ENCODE results near the gene GRID2. TPM values are rescaled to one million over a fixed set of nuclear protein-coding genes. Genes with fewer than 3 reads are reported as not detected.

Gene GRID2
- total and polyA plus RNA-seq, 2 of the 4 experiments (the other 2 are of a cell fraction) = under 0.01 TPM; not detected in 1

DNA sequence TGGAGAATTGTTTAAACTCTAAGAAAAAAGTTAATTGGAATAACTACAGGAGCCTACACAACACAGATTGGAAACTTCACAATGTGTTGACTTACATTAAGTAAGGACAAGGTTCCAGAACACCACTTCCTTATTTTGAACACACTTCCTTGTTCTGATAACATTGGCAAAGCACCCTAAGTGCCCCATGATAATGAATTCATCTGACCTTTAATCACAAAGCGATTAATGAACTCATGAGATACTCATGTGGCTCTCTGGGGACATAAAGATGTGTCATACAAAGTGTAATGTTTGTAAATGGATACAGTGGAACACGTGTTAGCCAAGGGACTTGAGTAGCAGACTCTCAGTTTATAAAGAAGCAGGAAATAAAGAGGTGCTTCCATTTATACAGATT lies 1455.7 kb downstream of the GRID2 start:
- intact Hi-C loops (cut with micrococcal nuclease) = no loop called here
- Histone ChIP-seq H3K27me3 (ENCODE audit: control insufficient read depth, insufficient read depth, low read length) (no peaks in the 10 kb centered on the region), H3K9ac (ENCODE audit: low read depth, low read length) (no peak overlapping the region), H4K20me1 (ENCODE audit: insufficient read depth, low read length) (no peaks in the 10 kb centered on the region), H3K9me1 (ENCODE audit: insufficient read depth, low read length) (no peaks in the 10 kb centered on the region; the same call in 1 of the 2 replicates), H4K8ac (ENCODE audit: low read depth in 2 of 2, low read length in 2 of 2) (no peak overlapping the region), H3K14ac (replicated peaks; ENCODE audit: low read depth, low read length) (no peak overlapping the region), H3K4me1 (ENCODE audit: control insufficient read depth, insufficient read depth, low read length) (no peaks in the 10 kb centered on the region), H3K23ac (ENCODE audit: low read depth, low read length) (no peak overlapping the region), H3K4me2 (ENCODE audit: low read depth, low read length) (no peak overlapping the region), H3K27ac (ENCODE audit: insufficient read depth, low read length) (no peak overlapping the region), H3K4ac (ENCODE audit: low read depth, low read length) (no peak overlapping the region), H4K91ac (ENCODE audit: insufficient read depth, low read depth, low read length) (no peak overlapping the region), H3K18ac (ENCODE audit: low read depth, low read length) (no peak overlapping the region), H3K56ac (ENCODE audit: extremely low read depth, insufficient read depth, low read length) (no peak overlapping the region), H2BK20ac (ENCODE audit: low read depth, low read length) (no peak overlapping the region), H3K9me3 (ENCODE audit: control insufficient read depth, insufficient read depth, low read length) (no peaks in the 10 kb centered on the region), H2AFZ (replicated peaks; ENCODE audit: low read length, poor library complexity) (no peak overlapping the region), H2AK9ac (replicated peaks; ENCODE audit: low read depth, low read length, poor library complexity) (no peak overlapping the region), H3K79me1 (ENCODE audit: low read depth in 1 of 2, low read length in 2 of 2) (no peaks in the 10 kb centered on the region), H2AK5ac (ENCODE audit: low read depth, low read length) (no peak overlapping the region), H2BK120ac (ENCODE audit: low read depth, low read length) (no peak overlapping the region), H4K5ac (ENCODE audit: low read depth, low read length) (no peak overlapping the region), H3K36me3 (ENCODE audit: control insufficient read depth, insufficient read depth, low read length) (no peaks in the 10 kb centered on the region), H2BK5ac (ENCODE audit: low read depth, low read length, poor library complexity, severe bottlenecking) (no peak overlapping the region), H3K4me3 (ENCODE audit: insufficient read depth, low read depth, low read length) (no peak overlapping the region), H2BK15ac (ENCODE audit: low read depth, low read length) (no peak overlapping the region)
- in situ Hi-C loops (cut with MboI; ENCODE audit: low sequenced_read_pairs) = no loop called here
- dilution Hi-C loops (cut with HindIII; ENCODE audit: low sequenced_read_pairs, unreplicated experiment) = no loop called here
- BruUV-seq (replicated peaks) = no TSS peak
- DNase-seq (no peak), ATAC-seq (ENCODE audit: low read depth) (no peak)
- no peak for TF ChIP-seq RFX5 (IDR thresholded peaks at IDR 0.05; ENCODE audit: low read depth, low read length)
- TF ChIP-seq, protein P1, sequence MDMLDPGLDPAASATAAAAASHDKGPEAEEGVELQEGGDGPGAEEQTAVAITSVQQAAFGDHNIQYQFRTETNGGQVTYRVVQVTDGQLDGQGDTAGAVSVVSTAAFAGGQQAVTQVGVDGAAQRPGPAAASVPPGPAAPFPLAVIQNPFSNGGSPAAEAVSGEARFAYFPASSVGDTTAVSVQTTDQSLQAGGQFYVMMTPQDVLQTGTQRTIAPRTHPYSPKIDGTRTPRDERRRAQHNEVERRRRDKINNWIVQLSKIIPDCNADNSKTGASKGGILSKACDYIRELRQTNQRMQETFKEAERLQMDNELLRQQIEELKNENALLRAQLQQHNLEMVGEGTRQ (IDR thresholded peaks at IDR 0.05; ENCODE audit: low read depth, low read length) = no peak
- TF ChIP-seq, protein P2, sequence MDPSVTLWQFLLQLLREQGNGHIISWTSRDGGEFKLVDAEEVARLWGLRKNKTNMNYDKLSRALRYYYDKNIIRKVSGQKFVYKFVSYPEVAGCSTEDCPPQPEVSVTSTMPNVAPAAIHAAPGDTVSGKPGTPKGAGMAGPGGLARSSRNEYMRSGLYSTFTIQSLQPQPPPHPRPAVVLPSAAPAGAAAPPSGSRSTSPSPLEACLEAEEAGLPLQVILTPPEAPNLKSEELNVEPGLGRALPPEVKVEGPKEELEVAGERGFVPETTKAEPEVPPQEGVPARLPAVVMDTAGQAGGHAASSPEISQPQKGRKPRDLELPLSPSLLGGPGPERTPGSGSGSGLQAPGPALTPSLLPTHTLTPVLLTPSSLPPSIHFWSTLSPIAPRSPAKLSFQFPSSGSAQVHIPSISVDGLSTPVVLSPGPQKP (IDR thresholded peaks at IDR 0.05; ENCODE audit: borderline replicate concordance, low read depth, low read length) = no peak
- no CpG with 5 or more reads among the region's 2 CpGs for WGBS, 2 experiments (ENCODE audit: extremely low coverage in 2 of 2, insufficient read length in 1 of 2)
- POLR2A ChIA-PET (ENCODE audit: unreplicated experiment) = no interaction called here
- CTCF ChIA-PET = no interaction called here
